ENCODE measurements around the gene PGLYRP2. TPM values are rescaled to one million over a fixed set of nuclear protein-coding genes. Genes with fewer than 3 reads are reported as not detected.

PGLYRP2 gene
- total and polyA plus RNA-seq, 2 of the 13 experiments (the other 11 are each of a cell fraction or from before 2014, with no cell fraction given), result 0.04 to 1.0 TPM

- no peak overlapping the region for H3K9ac ChIP-seq (ENCODE audit: insufficient read depth, low read depth, low read length)
- ChIA-PET POLR2A (no interaction called here), CTCF (ENCODE audit: low intra/inter-chr PET ratio, low total read pairs) (no interaction called here)
- H3K79me2 ChIP-seq (ENCODE audit: insufficient read depth, low read length), result no peaks in the 10 kb centered on the region
- H3K4me2 ChIP-seq (ENCODE audit: low read depth, low read length), result no peak overlapping the region
- no peak overlapping the region for H3K4me3 ChIP-seq (replicated peaks in 1 of 3; ENCODE audit: insufficient read depth in 1 of 3, low read depth in 2 of 3, low read length in 3 of 3)
- no peak for DNase-seq (ENCODE audit: low spot score)
- H3K36me3 ChIP-seq (replicated peaks in 1 of 2; ENCODE audit: control insufficient read depth in 1 of 2, insufficient read depth in 2 of 2, low read length in 2 of 2), result no peaks in the 10 kb centered on the region
- no peak for ATAC-seq
- H3K27ac ChIP-seq (ENCODE audit: extremely low read length, insufficient read depth, low read length), result no peak overlapping the region
- FAIRE-seq, result no peak
- WGBS (ENCODE audit: low lambda C conversion rate), result 82% methylated on average over 1 of the region's 1 CpG
- H4K20me1 ChIP-seq (ENCODE audit: insufficient read depth, low read length), result no peaks in the 10 kb centered on the region
- in situ Hi-C loops (cut with HindIII; ENCODE audit: extremely low pct_ligation_motif_present, low pct_unique_long_range_greater_than_20kb) (no loop called here), intact Hi-C loops (cut with micrococcal nuclease; ENCODE audit: unreplicated experiment) (no loop called here)
- H2AFZ ChIP-seq (ENCODE audit: low read length), result no peak overlapping the region
- BruUV-seq (replicated peaks), result no TSS peak
- H3K27me3 ChIP-seq (ENCODE audit: control insufficient read depth in 1 of 2, insufficient read depth in 2 of 2, low read length in 2 of 2), result peaks cover 0 to 3% of the 10 kb centered on the region in 2 experiments; a peak in 1 of 5 replicates
- TF ChIP-seq ZNF557 (CRISPR knock-in tag; IDR thresholded peaks at IDR 0.05), result no peak
- TF ChIP-seq ZFP41 (CRISPR knock-in tag; IDR thresholded peaks at IDR 0.05; ENCODE audit: borderline replicate concordance), result no peak
- no peak for TF ChIP-seq MIER2 (CRISPR knock-in tag; IDR thresholded peaks at IDR 0.05)
- no peak for TF ChIP-seq KLF6 (CRISPR knock-in tag; IDR thresholded peaks at IDR 0.05)
- no peak for TF ChIP-seq HOXA5 (CRISPR knock-in tag; IDR thresholded peaks at IDR 0.05)
- no peak for TF ChIP-seq ZFP1 (CRISPR knock-in tag; IDR thresholded peaks at IDR 0.05)
- no peak for TF ChIP-seq JUND (CRISPR knock-in tag; IDR thresholded peaks at IDR 0.05)
- no peak for TF ChIP-seq RFXAP (CRISPR knock-in tag; IDR thresholded peaks at IDR 0.05; ENCODE audit: borderline replicate concordance)
- no peak for TF ChIP-seq NFRKB (IDR thresholded peaks at IDR 0.05)
- TF ChIP-seq JARID2 (CRISPR knock-in tag; IDR thresholded peaks at IDR 0.05; ENCODE audit: insufficient replicate concordance), result no peak
- no peak for TF ChIP-seq FOXO4 (CRISPR knock-in tag; conservative IDR thresholded peaks at IDR 0.05)
- no peaks in the 10 kb centered on the region for H3K9me3 ChIP-seq (ENCODE audit: low read length)
- H3K4me1 ChIP-seq (ENCODE audit: insufficient read depth, low read length), result peaks cover 7% of the 10 kb centered on the region
These were observed 15.8 kb upstream of the PGLYRP2 start for GRCh38 chr19:15495151-15495550.
